GM12875 (cell line): ENCODE data around the gene C1orf226.
"Not testable (repeated sequence)": the region's sequence is repeated elsewhere in the genome, so short reads cannot be mapped to it uniquely, and the experiment has no call there.

Source experiments
- H3K4me3 ChIP-seq: one replicate; pipeline ENCODE4 v1.5.1; 2011; ENCODE audit warnings: low read depth, low read length, control low read depth
- CTCF ChIP-seq: IDR thresholded peaks from 2 replicates; pipeline ENCODE4 v1.5.1; 2011; ENCODE audit warnings: low read depth, mild to moderate bottlenecking, control low read depth, inconsistent platforms, low read length, moderate library complexity, borderline replicate concordance; ENCODE audit not compliant: insufficient read depth

C1orf226 gene

GRCh38 chr1:162405800-162406199, 24.3 kb downstream of the C1orf226 start:
- no peak for TF ChIP-seq CTCF
- H3K4me3 ChIP-seq = no peak overlapping the region

DNA sequence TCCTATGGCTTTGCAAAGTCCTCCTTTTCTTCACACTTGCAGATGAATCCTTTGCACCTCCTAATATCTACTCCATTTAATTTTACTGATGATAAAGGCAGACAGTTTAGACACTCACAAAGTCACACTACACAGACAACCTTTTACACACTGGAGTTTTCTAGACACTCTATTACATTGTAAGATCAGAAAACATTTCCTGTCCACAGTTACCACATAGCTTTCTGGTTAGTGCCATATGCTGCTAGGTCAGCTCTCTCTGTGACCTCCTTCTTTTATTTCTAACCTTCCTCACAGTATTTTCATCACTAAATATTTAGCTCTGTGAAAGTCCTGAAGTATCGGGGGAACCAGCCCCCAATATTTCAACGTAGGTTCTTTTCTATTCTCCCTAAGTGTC, 25.3 kb downstream of the C1orf226 start:
- TF ChIP-seq CTCF = no peak

GRCh38 chr1:162407539-162407938, 26.0 kb downstream of the C1orf226 start:
- no peak overlapping the region for H3K4me3 ChIP-seq

More for the DNA sequence above, 25.3 kb downstream of the C1orf226 start:
- H3K4me3 ChIP-seq = no peak overlapping the region

DNA sequence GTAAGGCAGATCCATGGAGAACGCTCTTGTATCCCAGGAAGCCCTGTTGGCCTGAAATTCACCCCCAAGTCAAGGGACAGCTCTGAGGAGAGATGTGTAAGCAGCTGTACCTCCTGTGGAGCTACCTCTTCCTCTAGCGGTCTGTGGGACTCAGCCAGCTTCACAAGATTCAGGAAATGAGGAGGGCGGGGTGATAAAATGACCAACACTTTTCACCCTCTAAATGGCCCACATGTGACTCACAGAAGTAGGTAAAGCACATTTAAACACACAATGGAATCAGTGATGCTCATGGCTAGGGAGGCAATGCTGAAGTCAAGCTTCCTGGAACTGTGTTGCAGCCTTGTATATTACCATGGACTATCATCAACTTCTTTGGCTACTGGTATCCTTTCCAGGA, 30.5 kb downstream of the C1orf226 start, which contains the start of gene SH2D1B:
SH2D1B (minus strand) TSS at position 135 of the 400 bp plus-strand sequence; CDS start at position 15, 120 bp downstream.
- TF ChIP-seq CTCF = no peak
- H3K4me3 ChIP-seq = no peak within 1 kb of the TSS

More at GRCh38 chr1:162407539-162407938, 26.0 kb downstream of the C1orf226 start:
- TF ChIP-seq CTCF = no peak

DNA sequence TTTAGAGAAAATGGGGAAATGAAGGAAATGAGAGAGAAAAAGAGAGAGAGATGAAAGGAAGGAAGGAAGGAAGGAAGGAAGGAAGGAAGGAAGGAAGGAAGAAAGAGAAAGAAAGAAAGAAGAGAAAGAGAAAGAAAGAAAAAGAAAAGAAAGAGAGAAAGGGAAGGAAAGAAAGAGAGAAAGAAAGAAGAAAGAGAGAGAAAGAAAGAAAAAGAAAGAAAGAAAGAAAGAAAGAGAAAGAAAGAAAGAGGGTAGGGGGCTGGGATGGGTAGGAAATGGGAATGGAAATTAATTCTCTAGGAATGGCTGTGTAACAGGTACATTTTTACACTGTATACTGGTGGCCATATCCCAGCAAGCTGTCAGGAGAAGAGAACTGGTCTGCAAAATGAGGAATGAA, 34.7 kb downstream of the C1orf226 start:
- H3K4me3 ChIP-seq = no peak overlapping the region
- no peak for TF ChIP-seq CTCF

- TF ChIP-seq CTCF = no peak
- no peak overlapping the region for H3K4me3 ChIP-seq
These were observed 35.4 kb downstream of the C1orf226 start for GRCh38 chr1:162416909-162417308.

GRCh38 chr1:162417650-162418049, 36.1 kb downstream of the C1orf226 start:
- no peak overlapping the region for H3K4me3 ChIP-seq
- no peak for TF ChIP-seq CTCF

- H3K4me3 ChIP-seq = not testable (repeated sequence)
These were observed 37.1 kb downstream of the C1orf226 start for GRCh38 chr1:162418584-162418983.

- not testable (repeated sequence) for H3K4me3 ChIP-seq
These were observed 38.0 kb downstream of the C1orf226 start for GRCh38 chr1:162419450-162419931.
